Fibroblast of villous mesenchyme (primary cell): ENCODE measurements around the gene CACNA1E. TPM values are rescaled to one million over a fixed set of nuclear protein-coding genes. Genes with fewer than 3 reads are reported as not detected.

Source experiments
- DNase-seq: peaks from one replicate; pipeline ENCODE4 v3.0.0-alpha.2; 2010; ENCODE audit warnings: low read depth
- H3K4me3 ChIP-seq: 2 replicates; pipeline ENCODE4 v1.5.1; 2011; ENCODE audit warnings: low read depth, mild to moderate bottlenecking, low read length
- total RNA-seq: library from RNA; depleted of rRNA; stranded (reverse); fragments of >200 nt; gene quantifications from 2 replicates; pipeline ENCODE4 v1.2.3, GENCODE V29; 2012
- TF ChIP-seq, protein P1 (sequence below): IDR thresholded peaks from 2 replicates; pipeline ENCODE4 v1.5.1; 2012; ENCODE audit warnings: low read depth, mild to moderate bottlenecking, low read length; ENCODE audit not compliant: insufficient read depth

CACNA1E gene
- total RNA-seq, 1 donor, result not detected

DNA sequence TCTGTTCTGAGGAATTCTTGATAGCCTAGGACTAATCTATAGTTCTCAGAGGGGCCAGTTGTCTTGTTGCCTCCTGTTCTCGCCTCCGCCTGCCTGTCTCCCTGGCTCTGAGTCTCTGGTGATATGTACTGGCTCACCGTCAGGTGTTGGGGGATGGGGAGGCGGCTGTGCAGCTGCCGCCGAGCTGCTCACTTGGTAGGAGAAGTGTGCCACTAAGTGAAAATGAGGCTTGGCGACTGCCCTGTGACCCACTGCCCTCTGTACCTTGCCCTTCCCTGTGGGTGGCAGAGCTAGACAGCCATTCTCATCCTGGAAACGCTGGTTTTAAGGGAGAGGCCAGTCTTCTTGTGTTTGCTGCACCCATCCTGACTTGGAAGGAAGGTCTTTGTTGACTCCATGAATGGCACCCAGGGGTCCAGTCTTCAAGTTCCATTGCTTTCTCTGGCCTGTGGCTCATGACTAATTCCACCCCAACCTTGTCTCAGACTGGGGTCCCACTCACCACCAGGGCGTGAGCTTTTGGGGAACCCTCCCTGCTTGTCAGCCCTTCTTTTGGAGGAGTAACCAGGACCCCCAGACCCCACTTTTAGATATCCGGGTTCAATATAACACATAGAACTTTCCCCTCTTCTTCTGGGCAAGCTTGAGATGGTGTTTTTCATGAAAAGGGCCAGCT lies 120.6 kb downstream of the CACNA1E start:
- no peak overlapping the region for H3K4me3 ChIP-seq
- TF ChIP-seq, protein P1, sequence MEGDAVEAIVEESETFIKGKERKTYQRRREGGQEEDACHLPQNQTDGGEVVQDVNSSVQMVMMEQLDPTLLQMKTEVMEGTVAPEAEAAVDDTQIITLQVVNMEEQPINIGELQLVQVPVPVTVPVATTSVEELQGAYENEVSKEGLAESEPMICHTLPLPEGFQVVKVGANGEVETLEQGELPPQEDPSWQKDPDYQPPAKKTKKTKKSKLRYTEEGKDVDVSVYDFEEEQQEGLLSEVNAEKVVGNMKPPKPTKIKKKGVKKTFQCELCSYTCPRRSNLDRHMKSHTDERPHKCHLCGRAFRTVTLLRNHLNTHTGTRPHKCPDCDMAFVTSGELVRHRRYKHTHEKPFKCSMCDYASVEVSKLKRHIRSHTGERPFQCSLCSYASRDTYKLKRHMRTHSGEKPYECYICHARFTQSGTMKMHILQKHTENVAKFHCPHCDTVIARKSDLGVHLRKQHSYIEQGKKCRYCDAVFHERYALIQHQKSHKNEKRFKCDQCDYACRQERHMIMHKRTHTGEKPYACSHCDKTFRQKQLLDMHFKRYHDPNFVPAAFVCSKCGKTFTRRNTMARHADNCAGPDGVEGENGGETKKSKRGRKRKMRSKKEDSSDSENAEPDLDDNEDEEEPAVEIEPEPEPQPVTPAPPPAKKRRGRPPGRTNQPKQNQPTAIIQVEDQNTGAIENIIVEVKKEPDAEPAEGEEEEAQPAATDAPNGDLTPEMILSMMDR, result no peak
- DNase-seq, result no peak

DNA sequence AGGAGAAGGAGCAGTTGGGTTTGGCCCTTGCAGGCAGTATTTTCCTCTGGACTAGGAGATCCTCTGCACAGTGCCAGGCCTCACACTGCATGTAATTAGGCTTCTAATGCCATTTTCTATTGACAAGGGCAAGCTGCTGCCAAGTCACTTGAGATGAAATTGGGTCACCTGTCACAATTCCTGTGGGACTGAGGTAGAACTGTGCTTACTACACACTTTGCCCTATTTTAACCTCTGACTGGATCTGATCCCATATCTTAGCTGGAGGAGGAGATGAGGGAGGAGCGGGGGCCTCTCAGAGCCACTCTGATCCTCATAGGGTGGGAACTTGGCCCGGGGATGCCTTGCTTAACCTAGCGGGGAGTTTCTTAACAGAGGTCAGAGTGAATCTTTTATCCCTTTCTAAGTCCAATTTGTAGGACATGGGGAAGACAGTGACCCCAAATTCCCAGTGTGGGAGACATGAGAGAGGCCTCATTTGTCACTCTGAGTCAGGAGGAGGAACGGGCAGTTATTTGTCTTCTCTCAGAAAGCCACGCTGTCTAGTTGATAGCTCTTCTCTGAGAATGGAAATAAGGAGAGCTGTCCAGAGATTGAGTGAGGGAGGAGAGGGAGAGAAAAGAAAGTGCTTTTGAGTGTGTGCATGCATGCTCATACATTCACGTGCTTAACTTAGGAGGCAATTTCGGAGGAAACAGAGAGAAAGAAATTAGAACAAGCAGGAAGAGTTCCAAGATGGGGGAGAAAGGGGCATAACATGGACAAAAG lies 121.3 kb downstream of the CACNA1E start:
- TF ChIP-seq, protein P1, result no peak
- H3K4me3 ChIP-seq, result no peak overlapping the region
- no peak for DNase-seq

DNA sequence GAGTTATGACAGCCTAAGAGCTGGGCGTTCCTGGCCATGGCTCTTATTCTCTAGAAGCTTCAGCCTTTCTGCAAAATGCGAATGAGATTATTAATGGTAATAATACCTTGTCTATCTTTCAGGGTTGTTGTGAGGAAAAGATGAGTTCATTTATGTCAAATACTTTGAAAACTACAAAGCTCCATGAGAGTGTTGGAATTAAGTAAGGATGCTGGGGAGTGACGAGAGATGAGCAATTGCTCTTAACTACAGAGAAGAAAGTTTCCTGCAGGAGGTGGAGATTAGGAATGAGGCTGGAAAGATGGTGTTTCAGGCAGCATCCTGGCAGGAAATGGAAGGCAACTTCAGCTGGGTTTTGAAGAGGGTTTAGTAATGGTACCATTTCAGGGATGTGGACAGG lies 124.2 kb downstream of the CACNA1E start:
- TF ChIP-seq, protein P1, result no peak
- no peak for DNase-seq
- no peak overlapping the region for H3K4me3 ChIP-seq

DNA sequence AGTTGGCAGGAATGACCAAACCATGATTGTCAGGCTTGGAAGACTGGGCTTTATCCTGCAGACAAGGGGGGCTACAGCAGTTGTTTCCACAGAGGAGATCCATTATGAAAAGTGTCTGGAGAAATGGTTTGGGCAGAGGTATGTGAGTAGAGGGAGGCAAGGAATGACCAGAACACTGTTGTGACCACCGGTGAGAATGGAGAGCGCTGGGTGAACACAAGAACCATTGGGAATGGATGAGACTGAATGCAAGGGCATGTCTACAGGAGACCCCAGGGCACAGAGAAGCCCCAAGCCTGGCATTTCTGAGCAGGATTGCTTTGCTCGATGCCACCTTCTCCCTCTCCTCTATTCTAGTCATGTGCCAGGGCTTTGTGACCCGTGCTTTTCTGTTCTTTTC lies 125.1 kb downstream of the CACNA1E start:
- no peak for DNase-seq
- TF ChIP-seq, protein P1, result no peak

DNA sequence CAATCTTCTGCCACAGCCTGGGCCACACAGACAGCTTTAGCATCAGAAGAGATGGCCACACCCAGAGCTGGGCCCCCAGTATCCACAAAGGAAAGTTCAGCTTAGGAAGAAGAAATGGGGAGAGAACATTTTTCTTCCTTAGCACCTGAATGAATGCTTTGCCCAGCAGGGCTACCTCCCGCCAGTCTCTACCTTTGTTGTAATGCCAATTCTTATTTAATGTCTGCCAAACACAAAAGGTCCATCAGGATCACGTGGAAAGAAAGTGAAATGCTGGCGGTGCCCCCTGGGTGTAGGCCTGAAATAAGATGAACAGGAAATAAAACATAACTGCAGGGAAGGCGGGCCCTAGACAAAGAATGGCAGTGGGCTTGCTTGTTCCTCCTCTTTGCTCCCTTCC lies 125.6 kb downstream of the CACNA1E start:
- TF ChIP-seq, protein P1, result no peak

More for the DNA sequence above, 125.1 kb downstream of the CACNA1E start:
- no peak overlapping the region for H3K4me3 ChIP-seq

DNA sequence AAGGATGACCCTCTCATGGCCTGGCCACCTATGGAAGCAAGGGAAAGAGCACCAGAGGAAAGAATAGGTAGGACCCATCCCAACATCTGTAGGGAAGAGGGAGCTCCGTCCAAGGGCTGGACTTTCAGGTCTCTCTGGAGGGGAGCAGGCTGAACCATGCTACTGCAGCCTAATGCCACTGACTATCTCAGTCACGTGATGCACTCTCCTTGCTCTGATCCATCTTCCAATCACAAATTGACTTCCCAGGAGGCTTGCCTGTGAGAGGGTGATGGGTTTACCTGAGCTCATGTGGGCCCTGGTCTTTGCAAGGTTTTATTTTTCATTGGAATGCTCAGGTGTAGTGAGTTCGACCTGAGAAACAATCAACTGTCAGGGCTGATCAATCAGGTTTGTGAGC lies 128.8 kb downstream of the CACNA1E start:
- TF ChIP-seq, protein P1, result no peak
- DNase-seq, result no peak
- no peak overlapping the region for H3K4me3 ChIP-seq

More for the DNA sequence above, 125.6 kb downstream of the CACNA1E start:
- H3K4me3 ChIP-seq, result no peak overlapping the region
- no peak for DNase-seq
